Skeletal muscle tissue (tissue), 4 donors: ENCODE measurements around the gene PER3. TPM values are rescaled to one million over a fixed set of nuclear protein-coding genes. Genes with fewer than 3 reads are reported as not detected.

Experiments
- H3K27ac ChIP-seq: one replicate; pipeline ENCODE4 v1.7.0; 2013; ENCODE audit warnings: mild to moderate bottlenecking, low read depth, low read length, inconsistent platforms
- H3K27me3 ChIP-seq, 3 donors: one replicate each; pipeline ENCODE4 v1.7.0; 2013; ENCODE audit warnings: low read length in 3 of 3; ENCODE audit not compliant: control insufficient read depth in 3 of 3, insufficient read depth in 3 of 3
- H3K36me3 ChIP-seq, 3 donors: one replicate each; pipeline ENCODE4 v1.7.0; 2013; ENCODE audit warnings: low read length in 3 of 3; ENCODE audit not compliant: control insufficient read depth in 3 of 3, insufficient read depth in 3 of 3
- H3K4me1 ChIP-seq, 3 donors: one replicate each; pipeline ENCODE4 v1.7.0; 2013; ENCODE audit warnings: low read length in 3 of 3, mild to moderate bottlenecking in 3 of 3; ENCODE audit not compliant: control insufficient read depth in 3 of 3, insufficient read depth in 3 of 3
- H3K4me3 ChIP-seq, 3 donors: one replicate each; pipeline ENCODE4 v1.7.0; 2013; ENCODE audit warnings: low read length in 3 of 3
- H3K9ac ChIP-seq, 3 donors: one replicate each; pipeline ENCODE4 v1.7.0; 2013; ENCODE audit warnings: low read length in 3 of 3, mild to moderate bottlenecking in 3 of 3, moderate library complexity in 2 of 3, low read depth in 1 of 3
- H3K9me3 ChIP-seq, 3 donors: one replicate each; pipeline ENCODE4 v1.7.0; 2013; ENCODE audit warnings: low read length in 3 of 3; ENCODE audit not compliant: control insufficient read depth in 3 of 3
- total RNA-seq: library from RNA; depleted of rRNA; stranded (reverse); fragments of >200 nt; gene quantifications from one replicate; pipeline ENCODE4 v1.2.3, GENCODE V29; 2014
- donor health status: Osteomylitis.

The PER3 gene
- total RNA-seq: 11.5 TPM

DNA sequence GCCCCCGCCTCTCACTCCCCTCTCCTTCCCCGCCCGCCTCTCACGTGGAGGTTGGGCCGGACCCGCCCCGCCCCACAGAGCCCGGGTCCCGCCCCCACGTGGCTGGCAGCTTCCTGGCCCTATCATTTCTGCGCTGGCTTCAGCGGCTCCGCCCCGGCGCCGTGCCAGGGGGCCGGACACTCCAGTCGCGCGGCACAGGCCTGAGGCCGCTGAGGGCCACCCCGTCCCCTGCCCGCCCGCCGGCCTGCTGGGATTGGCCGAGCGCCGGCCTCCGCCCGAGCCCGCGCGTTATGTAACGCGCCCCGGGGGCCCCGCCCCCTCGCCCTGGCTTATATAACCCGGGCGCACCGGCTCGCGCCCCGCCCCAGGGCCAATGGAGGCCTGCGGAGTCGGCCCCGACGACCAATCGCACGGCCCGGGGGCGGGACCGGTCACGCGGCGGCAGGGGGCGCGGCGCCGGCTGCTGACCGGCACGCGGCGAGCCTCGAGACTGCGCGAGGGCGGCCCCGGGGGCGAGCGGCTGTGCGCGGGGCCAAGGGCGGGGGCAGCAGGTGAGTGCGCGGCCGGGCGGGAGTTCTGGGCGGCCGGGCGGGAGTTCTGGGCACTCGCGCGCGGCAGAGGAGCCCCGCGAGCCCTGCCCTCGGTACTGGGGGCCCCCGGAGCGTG lies at the start of gene PER3:
Gene PER3 (plus strand): TSS at position 466 of the 666 bp plus-strand sequence. CDS start 587 bp downstream, outside the sequence.
- Histone ChIP-seq H3K36me3 (peaks cover 23 to 57% (median 44%) of the 10 kb centered on the region in 3 donors), H3K27me3 (no peaks in the 10 kb centered on the region), H3K9me3 (no peaks in the 10 kb centered on the region), H3K9ac (peak within 1 kb of the TSS; percentile 81 to 93 (median 86)), H3K27ac (peak within 1 kb of the TSS; percentile 96), H3K4me3 (peak within 1 kb of the TSS; percentile 67 to 85 (median 82)), H3K4me1 (peaks cover 12 to 37% (median 20%) of the 10 kb centered on the region in 3 donors)

DNA sequence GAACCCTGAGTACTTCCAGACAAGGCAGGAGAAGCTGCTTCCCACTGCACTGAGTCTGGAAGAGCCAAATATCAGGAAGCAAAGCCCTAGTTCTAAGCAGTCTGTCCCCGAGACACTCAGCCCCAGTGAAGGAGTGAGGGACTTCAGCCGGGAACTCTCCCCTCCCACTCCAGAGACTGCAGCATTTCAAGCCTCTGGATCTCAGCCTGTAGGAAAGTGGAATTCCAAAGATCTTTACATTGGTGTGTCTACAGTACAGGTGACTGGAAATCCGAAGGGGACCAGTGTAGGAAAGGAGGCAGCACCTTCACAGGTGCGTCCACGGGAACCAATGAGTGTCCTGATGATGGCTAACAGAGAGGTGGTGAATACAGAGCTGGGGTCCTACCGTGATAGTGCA lies 46.0 kb upstream of the PER3 start:
- Histone ChIP-seq H3K4me1 (no peaks in the 10 kb centered on the region), H3K9ac (no peak overlapping the region), H3K9me3 (no peaks in the 10 kb centered on the region), H3K4me3 (no peak overlapping the region), H3K27me3 (no peaks in the 10 kb centered on the region), H3K36me3 (peaks cover 4 to 16% (median 7%) of the 10 kb centered on the region in 3 donors), H3K27ac (no peak overlapping the region)

DNA sequence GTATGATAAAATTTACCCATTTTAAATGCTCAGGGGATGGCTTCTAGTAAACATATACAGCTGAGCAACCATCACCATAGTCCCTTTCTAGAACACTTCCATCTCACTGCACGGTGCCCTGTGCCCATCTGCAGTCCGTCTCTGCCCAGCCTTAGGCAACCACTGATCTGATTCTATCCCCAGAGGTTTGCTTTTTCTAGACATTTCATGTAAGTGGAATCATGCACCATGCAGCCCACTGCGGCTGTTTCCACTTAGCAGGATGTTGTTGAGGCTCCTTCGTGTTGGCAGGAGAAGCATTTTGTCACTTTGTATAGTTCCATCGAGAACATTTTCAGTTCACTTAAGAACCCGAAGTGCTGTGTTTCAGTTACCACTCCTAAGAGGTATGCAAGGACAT lies 40.7 kb upstream of the PER3 start:
- H3K27me3 ChIP-seq: no peaks in the 10 kb centered on the region
- peaks cover 1 to 8% (median 2%) of the 10 kb centered on the region in 3 donors for H3K36me3 ChIP-seq
- no peaks in the 10 kb centered on the region for H3K4me1 ChIP-seq
- no peak overlapping the region for H3K4me3 ChIP-seq
- no peak overlapping the region for H3K27ac ChIP-seq
- no peaks in the 10 kb centered on the region for H3K9me3 ChIP-seq
- no peak overlapping the region for H3K9ac ChIP-seq

DNA sequence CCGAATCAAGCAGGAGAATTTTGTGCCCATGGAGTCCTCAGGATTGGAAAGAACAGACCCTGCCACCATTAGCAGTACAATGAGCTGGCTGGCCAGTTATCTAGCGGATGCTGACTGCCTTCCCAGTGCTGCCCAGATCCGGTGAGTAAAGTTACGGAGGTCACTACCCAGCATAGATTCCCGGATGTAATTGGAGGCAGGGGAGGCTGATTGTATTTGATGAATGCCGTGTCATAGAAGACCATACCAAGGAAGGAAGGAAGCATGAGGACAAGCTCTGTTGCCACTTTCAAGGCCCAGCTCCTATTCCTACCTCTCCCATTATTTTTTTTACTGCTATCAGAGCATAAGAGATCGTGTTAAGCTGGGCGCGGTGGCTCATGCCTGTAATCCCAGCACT lies 39.2 kb upstream of the PER3 start:
- Histone ChIP-seq H3K27ac (no peak overlapping the region), H3K36me3 (peaks cover 0 to 4% (median 2%) of the 10 kb centered on the region in 3 donors), H3K9me3 (no peaks in the 10 kb centered on the region), H3K4me1 (no peaks in the 10 kb centered on the region), H3K4me3 (no peak overlapping the region), H3K9ac (no peak overlapping the region), H3K27me3 (no peaks in the 10 kb centered on the region)

DNA sequence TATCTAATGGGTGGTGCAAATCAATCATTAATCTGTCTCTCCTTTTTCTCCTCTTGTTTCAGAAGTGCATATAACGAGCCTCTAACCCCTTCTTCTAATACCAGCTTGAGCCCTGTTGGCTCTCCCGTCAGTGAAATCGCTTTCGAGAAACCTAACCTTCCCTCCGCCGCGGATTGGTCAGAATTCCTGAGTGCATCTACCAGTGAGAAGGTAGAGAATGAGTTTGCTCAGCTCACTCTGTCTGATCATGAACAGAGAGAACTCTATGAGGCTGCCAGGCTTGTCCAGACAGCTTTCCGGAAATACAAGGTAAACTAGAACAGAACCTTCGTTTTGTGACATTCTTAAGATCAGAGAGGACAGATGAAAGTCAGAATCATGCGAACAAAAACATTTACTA lies 38.3 kb upstream of the PER3 start:
- no peak overlapping the region for H3K27ac ChIP-seq
- H3K9ac ChIP-seq: no peak overlapping the region
- H3K27me3 ChIP-seq: no peaks in the 10 kb centered on the region
- H3K4me1 ChIP-seq: no peaks in the 10 kb centered on the region
- H3K36me3 ChIP-seq: peaks cover 0 to 4% (median 2%) of the 10 kb centered on the region in 3 donors
- no peaks in the 10 kb centered on the region for H3K9me3 ChIP-seq
- H3K4me3 ChIP-seq: no peak overlapping the region

DNA sequence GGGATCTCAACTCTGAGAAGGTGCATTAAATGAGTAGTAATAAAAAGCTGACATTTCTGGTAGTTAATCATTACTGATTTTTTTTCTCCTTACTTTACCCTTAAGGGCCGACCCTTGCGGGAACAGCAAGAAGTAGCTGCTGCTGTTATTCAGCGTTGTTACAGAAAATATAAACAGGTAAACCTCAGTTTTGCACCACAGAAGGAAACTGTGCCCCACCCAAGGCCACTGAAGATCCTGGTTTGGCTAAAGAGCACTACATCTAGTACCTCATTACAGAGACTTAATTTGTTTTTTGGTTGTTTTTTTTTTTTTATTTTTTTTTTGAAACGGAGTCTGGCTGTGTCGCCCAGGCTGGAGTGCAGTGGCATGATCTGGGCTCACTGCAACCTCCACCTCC lies 36.5 kb upstream of the PER3 start:
- Histone ChIP-seq H3K27ac (no peak overlapping the region), H3K9ac (no peak overlapping the region), H3K27me3 (no peaks in the 10 kb centered on the region), H3K9me3 (no peaks in the 10 kb centered on the region), H3K36me3 (peaks cover 0 to 4% (median 2%) of the 10 kb centered on the region in 3 donors), H3K4me3 (no peak overlapping the region), H3K4me1 (peaks cover 0 to 4% (median 3%) of the 10 kb centered on the region in 3 donors)

DNA sequence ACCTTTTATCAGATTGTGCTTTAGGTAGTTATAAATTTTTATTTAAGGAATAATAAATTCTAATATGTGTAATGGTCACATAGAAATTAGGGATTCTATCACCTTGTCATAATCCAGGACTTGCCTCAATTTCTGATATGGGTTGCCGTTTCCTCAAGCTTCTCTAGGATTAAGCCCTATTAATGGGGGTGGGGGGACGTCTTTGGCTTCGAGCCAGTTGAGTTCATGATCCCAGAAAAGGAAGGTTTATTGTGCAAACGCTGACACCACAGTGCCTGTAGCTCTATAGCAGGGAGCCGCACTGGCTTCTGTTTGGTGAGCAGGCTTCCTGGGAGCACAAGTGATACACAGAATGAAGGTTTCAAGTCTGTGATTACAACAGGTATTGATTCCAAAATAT lies 35.0 kb upstream of the PER3 start:
- Histone ChIP-seq H3K9ac (no peak overlapping the region), H3K36me3 (peaks cover 0 to 4% (median 2%) of the 10 kb centered on the region in 3 donors), H3K27me3 (no peaks in the 10 kb centered on the region), H3K4me1 (peaks cover 3 to 5% (median 3%) of the 10 kb centered on the region in 3 donors), H3K9me3 (no peaks in the 10 kb centered on the region), H3K27ac (no peak overlapping the region), H3K4me3 (no peak overlapping the region)

DNA sequence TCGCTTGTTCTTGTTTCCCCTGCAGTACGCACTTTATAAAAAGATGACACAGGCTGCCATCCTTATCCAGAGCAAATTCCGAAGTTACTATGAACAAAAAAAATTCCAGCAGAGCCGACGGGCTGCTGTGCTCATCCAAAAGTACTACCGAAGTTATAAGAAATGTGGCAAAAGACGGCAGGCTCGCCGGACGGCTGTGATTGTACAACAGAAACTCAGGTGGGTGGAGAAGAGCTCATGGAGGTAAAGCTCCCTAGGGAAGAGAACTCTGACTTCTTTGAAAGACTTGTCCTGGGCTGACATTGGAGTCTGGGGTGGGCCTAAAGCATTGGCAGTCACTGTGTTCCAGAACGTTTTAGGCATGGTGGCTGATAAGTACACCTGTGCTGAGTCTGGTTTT lies 32.9 kb upstream of the PER3 start:
- no peaks in the 10 kb centered on the region for H3K27me3 ChIP-seq
- no peak overlapping the region for H3K4me3 ChIP-seq
- no peaks in the 10 kb centered on the region for H3K36me3 ChIP-seq
- H3K9me3 ChIP-seq: no peaks in the 10 kb centered on the region
- H3K9ac ChIP-seq: no peak overlapping the region
- H3K27ac ChIP-seq: no peak overlapping the region
- H3K4me1 ChIP-seq: peaks cover 3 to 5% (median 3%) of the 10 kb centered on the region in 3 donors

DNA sequence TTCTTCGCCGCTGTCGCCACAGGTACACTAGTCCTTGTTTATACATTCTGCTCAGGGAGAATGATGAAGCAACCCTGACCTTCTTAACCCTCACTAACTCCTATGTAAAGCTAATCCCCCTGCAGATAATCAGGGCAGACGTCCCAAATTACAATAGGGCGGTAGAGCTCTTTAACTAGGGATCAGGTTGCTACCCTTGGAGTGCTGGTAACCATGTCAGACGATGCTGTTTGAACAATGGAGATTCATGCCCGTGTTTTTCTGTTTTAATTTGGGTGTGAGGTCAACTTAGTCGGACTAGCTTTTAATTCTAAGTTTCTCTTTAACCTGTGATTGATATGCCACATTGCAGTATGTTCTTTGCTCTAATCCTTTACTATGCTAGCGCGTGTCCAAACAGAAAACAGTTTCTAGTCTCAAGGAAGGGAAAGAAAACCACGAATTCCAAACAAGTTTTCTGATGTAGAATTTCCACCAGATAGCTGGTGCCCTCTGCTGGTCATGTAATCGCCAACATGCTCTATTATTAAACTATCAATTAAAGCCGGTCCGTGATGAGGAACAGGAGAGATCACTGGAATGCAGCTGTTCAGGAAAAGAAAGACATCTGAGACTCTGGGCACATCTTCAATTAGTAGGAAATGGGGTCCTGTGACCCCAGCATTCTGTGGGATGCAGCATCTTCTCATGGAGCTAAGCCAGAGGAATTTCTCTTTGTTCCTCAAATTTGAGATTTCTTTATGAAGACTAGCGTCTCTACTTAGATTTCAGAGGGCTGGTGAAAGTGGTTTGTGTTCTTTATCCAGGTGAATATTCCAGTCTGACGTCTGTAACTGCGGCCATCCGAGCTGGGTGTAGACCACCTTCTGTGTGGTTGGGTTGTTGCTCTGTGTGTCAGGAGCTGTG lies 31.3 kb upstream of the PER3 start:
- Histone ChIP-seq H3K4me3 (peak overlapping the region; percentile 30 to 67 (median 50)), H3K4me1 (peaks cover 3 to 5% (median 3%) of the 10 kb centered on the region in 3 donors), H3K9ac (peak overlapping the region; percentile 25 to 48 (median 40)), H3K9me3 (no peaks in the 10 kb centered on the region), H3K36me3 (no peaks in the 10 kb centered on the region), H3K27ac (no peak overlapping the region), H3K27me3 (no peaks in the 10 kb centered on the region)

DNA sequence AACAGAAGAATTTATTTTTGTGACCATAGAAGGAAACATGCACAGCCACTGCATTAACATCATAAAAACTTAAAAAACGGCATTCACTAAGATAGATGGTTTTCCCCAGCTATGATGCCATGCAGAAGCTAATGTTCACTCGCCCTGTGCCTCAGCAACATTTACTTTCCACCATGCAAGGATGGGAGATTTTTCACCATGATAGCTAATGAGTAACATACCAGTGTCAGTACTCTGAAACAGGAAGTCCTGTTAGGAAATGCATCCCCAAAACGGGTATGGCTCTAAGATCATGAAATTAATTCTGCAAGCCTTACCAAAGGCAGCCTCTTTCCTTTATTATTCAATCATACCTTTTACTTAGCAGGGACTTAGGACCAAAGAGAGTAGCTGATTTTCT lies 30.4 kb upstream of the PER3 start:
- no peaks in the 10 kb centered on the region for H3K27me3 ChIP-seq
- no peak overlapping the region for H3K9ac ChIP-seq
- H3K27ac ChIP-seq: no peak overlapping the region
- H3K4me1 ChIP-seq: peaks cover 3 to 5% (median 3%) of the 10 kb centered on the region in 3 donors
- H3K9me3 ChIP-seq: no peaks in the 10 kb centered on the region
- no peak overlapping the region for H3K4me3 ChIP-seq
- no peaks in the 10 kb centered on the region for H3K36me3 ChIP-seq
